Measurements from ENCODE around the gene SOSTDC1.
"Not testable (repeated sequence)": the region's sequence is repeated elsewhere in the genome, so short reads cannot be mapped to it uniquely, and the experiment has no call there.

SOSTDC1 gene, protein sequence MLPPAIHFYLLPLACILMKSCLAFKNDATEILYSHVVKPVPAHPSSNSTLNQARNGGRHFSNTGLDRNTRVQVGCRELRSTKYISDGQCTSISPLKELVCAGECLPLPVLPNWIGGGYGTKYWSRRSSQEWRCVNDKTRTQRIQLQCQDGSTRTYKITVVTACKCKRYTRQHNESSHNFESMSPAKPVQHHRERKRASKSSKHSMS

DNA sequence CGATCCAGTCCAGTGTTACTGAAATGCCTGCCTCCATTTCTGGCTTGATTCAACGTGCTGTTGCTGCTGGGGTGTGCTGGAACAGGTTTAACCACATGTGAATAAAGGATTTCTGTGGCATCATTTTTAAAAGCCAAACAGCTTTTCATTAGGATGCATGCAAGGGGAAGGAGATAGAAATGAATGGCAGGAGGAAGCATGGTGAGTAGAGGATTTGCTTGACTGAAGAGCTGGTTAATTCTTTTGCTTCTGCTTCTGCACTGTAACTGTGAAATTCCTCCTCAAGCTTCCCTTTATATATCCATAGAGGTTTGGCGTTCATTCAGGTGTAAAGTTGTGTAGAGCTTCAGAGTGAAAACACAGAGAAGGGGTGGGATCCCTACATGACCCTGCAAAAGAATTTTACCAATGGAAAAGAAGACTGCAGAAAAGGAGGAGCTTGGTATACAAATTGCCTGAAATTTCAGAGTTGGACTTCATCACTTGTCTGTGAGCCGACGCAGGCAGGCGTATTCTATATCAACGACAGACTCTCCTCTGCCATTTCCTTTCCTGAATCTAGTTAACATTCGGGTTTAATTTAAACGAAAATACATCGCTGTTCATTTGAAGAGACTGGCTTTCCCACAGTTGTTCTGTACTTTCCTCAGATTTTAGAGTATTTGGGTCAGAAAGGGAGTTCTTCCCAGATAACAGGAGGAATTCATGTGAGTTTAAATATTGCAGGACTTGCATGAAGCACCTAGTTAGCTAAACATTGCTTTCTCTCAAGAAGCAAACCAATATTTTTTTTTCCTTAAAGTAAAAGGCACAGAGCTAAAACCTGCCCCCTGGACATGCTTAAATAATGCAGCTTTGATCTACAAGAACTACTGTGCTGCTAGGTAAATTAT is at the start of gene SOSTDC1:
SOSTDC1 (minus strand) TSS at position 270 of the 893 bp plus-strand sequence; CDS start at position 200, 70 bp downstream.
- TF ChIP-seq, protein P1, sequence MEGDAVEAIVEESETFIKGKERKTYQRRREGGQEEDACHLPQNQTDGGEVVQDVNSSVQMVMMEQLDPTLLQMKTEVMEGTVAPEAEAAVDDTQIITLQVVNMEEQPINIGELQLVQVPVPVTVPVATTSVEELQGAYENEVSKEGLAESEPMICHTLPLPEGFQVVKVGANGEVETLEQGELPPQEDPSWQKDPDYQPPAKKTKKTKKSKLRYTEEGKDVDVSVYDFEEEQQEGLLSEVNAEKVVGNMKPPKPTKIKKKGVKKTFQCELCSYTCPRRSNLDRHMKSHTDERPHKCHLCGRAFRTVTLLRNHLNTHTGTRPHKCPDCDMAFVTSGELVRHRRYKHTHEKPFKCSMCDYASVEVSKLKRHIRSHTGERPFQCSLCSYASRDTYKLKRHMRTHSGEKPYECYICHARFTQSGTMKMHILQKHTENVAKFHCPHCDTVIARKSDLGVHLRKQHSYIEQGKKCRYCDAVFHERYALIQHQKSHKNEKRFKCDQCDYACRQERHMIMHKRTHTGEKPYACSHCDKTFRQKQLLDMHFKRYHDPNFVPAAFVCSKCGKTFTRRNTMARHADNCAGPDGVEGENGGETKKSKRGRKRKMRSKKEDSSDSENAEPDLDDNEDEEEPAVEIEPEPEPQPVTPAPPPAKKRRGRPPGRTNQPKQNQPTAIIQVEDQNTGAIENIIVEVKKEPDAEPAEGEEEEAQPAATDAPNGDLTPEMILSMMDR (IDR thresholded peaks at IDR 0.05; ENCODE audit: low read depth, low read length), result no peak
- H3K4me3 ChIP-seq (ENCODE audit: low read depth, low read length), result no peak within 1 kb of the TSS

DNA sequence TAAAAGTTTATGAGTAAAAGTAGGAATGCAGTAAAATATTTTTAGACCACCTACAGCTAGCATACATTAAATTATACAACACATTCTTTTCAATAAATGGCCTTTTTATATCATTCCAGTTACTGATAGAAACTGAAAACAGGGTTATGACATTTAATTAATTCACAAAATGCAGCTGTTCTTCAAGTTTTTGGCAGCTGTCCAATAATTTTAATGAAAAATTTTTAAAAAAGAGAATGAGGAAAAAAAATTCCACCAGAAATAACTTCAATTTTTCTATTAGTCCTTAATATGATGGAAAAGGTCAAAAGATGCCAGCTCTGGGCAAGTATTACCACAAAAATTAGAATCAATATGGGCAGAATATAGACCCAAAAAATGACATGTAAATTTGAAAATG is 49.2 kb upstream of the SOSTDC1 start:
- no peak overlapping the region for H3K4me3 ChIP-seq (ENCODE audit: low read depth, low read length)
- TF ChIP-seq, protein P1 (IDR thresholded peaks at IDR 0.05; ENCODE audit: low read depth, low read length), result no peak

GRCh38 chr7:16514271-16514670 is 48.7 kb upstream of the SOSTDC1 start:
- TF ChIP-seq, protein P1 (IDR thresholded peaks at IDR 0.05; ENCODE audit: low read depth, low read length), result no peak

DNA sequence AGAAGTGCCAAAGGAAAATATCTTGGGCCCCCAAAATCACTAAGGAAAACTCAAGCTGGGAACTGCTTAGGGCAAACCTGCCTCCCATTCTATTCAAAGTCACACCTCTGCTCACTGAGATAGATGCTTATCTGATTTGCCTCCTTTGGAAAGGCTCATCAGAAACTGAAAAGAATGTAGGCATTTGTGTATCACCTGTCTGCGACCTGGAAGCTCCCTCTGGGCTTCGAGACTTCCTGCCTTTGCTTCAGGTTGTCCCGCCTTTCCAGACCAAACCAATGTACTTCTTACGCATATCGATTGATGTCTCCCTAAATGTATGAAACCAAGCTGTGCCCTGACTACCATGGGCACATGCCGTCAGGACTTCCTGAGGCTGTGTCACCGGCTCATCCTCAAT is 46.6 kb upstream of the SOSTDC1 start:
- TF ChIP-seq, protein P1 (IDR thresholded peaks at IDR 0.05; ENCODE audit: low read depth, low read length), result no peak
- H3K4me3 ChIP-seq (ENCODE audit: low read depth, low read length), result no peak overlapping the region

More at GRCh38 chr7:16514271-16514670, 48.7 kb upstream of the SOSTDC1 start:
- no peak overlapping the region for H3K4me3 ChIP-seq (ENCODE audit: low read depth, low read length)

- no peak overlapping the region for H3K4me3 ChIP-seq (ENCODE audit: low read depth, low read length)
These were observed 45.8 kb upstream of the SOSTDC1 start for GRCh38 chr7:16511314-16511713.

DNA sequence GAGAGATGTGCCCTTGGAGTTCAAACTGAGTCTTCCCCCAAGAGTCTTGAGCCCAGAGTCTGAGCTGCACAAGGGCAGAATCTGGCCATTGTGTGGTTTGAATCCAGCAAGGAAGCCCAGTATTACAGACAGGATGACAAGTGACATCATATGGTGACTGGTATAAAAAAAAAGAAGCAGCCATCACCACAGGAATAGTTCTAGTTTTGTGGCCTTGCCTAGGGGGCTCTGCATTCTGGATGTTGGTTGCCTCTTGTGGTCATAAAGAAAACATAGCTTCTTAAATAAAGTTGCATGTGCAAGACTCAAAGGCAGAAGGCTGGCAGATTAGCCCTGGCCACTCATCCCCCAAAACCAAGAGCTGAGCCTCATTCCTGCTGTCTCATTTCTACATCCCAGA is 44.3 kb upstream of the SOSTDC1 start:
- H3K4me3 ChIP-seq (ENCODE audit: low read depth, low read length), result no peak overlapping the region
- TF ChIP-seq, protein P1 (IDR thresholded peaks at IDR 0.05; ENCODE audit: low read depth, low read length), result no peak

More at GRCh38 chr7:16511314-16511713, 45.8 kb upstream of the SOSTDC1 start:
- TF ChIP-seq, protein P1 (IDR thresholded peaks at IDR 0.05; ENCODE audit: low read depth, low read length), result no peak

DNA sequence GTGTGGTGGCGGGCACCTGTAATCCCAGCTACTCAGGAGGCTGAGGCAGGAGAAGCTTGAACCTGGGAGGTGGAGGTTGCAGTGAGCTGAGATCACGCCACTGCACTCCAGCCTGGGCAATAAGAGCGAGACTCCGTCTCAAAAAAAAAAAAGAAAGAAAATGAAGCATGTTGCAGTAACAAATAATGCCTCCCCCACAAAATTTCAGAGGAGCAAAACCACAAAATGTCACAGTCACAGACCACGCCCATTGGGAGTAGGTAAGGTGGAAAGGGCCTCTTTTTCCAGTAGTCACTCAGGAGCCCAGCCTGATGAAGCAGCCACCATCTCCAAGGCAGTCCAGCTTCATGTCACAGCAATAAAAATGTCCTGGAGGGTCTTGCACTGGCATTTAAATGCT is 40.9 kb upstream of the SOSTDC1 start:
- H3K4me3 ChIP-seq (ENCODE audit: low read depth, low read length), result not testable (repeated sequence)
